ENCODE data around the gene PHB1.

DNA sequence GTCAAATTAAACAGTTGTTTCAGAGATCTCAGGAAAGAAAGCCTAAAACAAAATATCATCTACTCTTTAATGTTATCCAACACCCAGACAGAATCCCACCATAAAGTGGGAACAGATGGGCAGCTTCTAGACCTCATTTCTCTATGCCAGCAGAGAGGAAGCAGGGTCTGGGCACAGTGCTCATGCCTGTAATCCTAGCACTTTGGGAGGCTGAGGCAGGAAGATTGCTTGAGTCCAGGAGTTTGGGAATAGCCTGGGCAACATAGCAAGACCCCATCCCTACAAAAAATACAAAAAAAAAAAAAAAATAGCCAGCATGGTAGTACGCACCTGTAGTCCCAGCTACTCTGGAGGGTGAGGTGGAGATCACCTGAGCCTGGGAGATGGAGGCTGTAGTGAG is 39.1 kb downstream of the PHB1 start:
- TF ChIP-seq POLR2A (IDR thresholded peaks at IDR 0.05; ENCODE audit: low read depth, low read length) (no peak), POLR2AphosphoS5 (IDR thresholded peaks at IDR 0.05; ENCODE audit: low read depth, low read length) (no peak)

Data from GM12892 (cell line).